ENCODE results near the gene USP31.

Gene USP31

DNA sequence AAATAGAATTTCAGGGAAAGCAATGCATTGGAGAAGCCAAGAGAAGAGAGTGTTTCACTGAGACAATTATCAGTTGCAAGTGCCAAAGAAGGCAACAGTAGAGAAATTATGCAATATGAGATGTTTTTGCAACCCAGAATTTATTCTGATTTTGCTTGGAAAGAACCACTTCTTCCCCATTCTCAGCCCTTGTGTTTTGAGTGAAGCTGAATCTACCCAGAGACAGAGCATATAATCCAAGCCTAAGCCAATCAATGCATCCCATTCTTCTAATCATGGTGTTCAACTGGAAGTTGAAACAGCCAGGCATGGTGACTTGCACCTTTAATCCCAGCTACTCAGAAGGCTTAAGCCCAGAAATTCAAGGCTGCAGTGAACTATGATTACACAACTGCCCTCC is 26.4 kb upstream of the USP31 start:
- no peak overlapping the region for H3K4me3 Mint-ChIP-seq
- peaks cover 59 to 88% of the 10 kb centered on the region in 2 donors for H3K27me3 Mint-ChIP-seq
- no peak for ATAC-seq (replicated peaks)
- peaks cover 2% of the 10 kb centered on the region for H3K36me3 Mint-ChIP-seq (ENCODE audit: insufficient read depth)
- DNase-seq = no peak
- H3K9me3 Mint-ChIP-seq = peaks cover 0 to 3% of the 10 kb centered on the region in 2 donors
- H3K27ac Mint-ChIP-seq = no peak overlapping the region
- H3K4me1 Mint-ChIP-seq (ENCODE audit: low read depth in 2 of 2) = no peaks in the 10 kb centered on the region

DNA sequence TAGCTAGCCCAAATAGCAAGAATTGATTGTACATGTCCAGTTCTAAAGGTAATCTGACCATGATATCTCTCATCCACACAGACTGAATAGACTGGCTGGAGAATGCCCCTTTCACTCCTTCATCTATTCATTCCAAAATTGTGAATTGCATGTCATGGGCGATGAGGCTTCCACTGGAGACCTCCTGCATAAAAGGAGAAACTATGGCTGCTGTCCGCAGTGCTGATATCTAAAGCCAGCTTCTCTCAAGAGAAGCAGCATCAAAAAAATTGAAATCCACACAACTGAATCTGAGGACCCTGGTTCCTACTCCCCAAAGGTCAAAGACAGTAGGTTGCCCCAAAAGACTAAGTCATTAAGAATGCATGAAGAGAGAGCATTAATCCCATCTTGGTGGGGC is 25.4 kb upstream of the USP31 start:
- H3K27me3 Mint-ChIP-seq = peaks cover 63 to 91% of the 10 kb centered on the region in 2 donors
- DNase-seq = no peak
- peaks cover 2% of the 10 kb centered on the region for H3K36me3 Mint-ChIP-seq (ENCODE audit: insufficient read depth)
- peaks cover 0 to 3% of the 10 kb centered on the region in 2 donors for H3K9me3 Mint-ChIP-seq
- H3K4me1 Mint-ChIP-seq (ENCODE audit: low read depth in 2 of 2) = no peaks in the 10 kb centered on the region
- H3K4me3 Mint-ChIP-seq = no peak overlapping the region
- no peak for ATAC-seq (replicated peaks)
- no peak overlapping the region for H3K27ac Mint-ChIP-seq

DNA sequence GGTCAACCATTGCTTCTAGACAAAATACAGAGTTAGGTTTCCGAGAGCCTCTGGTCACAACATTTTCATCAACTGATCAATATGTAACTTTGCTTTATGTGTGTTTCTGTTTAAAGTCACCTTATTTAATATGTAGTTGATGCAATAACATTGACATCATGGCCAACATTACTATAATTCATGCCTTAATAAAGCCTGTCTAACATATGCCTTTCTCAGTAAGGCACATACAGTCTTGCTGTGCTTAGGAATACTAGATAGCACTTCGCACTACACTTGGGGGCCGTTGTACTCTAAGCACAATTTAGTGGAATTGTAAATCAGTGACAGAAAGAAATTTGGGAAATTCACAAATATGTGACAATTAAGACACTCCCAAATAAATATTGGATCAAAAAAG is 23.7 kb upstream of the USP31 start:
- DNase-seq (no peak), ATAC-seq (replicated peaks) (no peak)
- H3K27me3 Mint-ChIP-seq = peaks cover 63 to 89% of the 10 kb centered on the region in 2 donors
- no peaks in the 10 kb centered on the region for H3K4me1 Mint-ChIP-seq (ENCODE audit: low read depth in 2 of 2)
- H3K27ac Mint-ChIP-seq = no peak overlapping the region
- peaks cover 0 to 3% of the 10 kb centered on the region in 2 donors for H3K9me3 Mint-ChIP-seq
- H3K36me3 Mint-ChIP-seq (ENCODE audit: insufficient read depth) = peaks cover 2% of the 10 kb centered on the region
- no peak overlapping the region for H3K4me3 Mint-ChIP-seq

DNA sequence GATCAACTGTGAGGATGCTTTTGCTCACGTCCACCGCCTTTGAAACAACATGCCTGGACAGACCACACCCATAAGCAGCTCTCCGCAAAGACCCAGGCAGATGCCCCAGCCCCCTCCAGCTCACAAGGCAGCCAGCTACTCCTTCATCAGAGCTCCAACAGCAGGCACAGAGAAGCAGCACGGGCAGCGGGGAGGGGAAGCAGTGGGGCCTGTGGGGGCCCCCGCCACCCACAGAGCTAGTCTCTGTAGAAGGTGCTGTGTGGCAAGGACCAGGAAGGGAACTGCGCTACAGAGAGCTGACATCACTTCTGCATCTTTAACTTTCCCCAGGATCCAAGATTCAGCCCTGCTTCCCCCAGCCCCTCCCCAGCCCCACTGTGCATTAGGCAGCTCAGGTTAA is 23.3 kb upstream of the USP31 start:
- Mint-ChIP-seq H3K4me3 (no peak overlapping the region), H3K9me3 (peaks cover 0 to 3% of the 10 kb centered on the region in 2 donors), H3K27ac (no peak overlapping the region), H3K4me1 (ENCODE audit: low read depth in 2 of 2) (no peaks in the 10 kb centered on the region), H3K36me3 (ENCODE audit: insufficient read depth) (peaks cover 2% of the 10 kb centered on the region), H3K27me3 (peaks cover 60 to 85% of the 10 kb centered on the region in 2 donors)
- DNase-seq (no peak), ATAC-seq (replicated peaks) (no peak)

DNA sequence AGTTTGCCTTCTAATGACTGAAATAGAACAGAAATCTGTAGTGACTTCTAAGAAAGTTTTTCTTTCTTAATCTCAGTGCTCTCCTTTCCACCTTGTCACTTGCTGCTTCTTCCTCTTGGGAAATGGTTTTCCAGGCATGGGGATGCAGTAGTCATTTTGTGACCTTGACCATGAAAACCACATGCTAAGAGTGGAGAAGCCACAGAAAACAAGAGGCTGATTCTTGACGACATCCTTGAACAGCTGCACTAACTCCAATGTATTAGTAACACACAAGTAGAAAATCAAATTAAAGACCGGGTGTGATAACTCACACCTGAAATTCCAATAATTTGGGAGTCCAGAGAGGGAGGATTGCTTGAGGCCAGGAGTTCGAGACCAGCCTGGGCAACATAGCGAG is 15.5 kb upstream of the USP31 start:
- ATAC-seq (replicated peaks) (no peak), DNase-seq (no peak)
- Mint-ChIP-seq H3K9me3 (no peaks in the 10 kb centered on the region), H3K27ac (no peak overlapping the region), H3K4me1 (ENCODE audit: low read depth in 2 of 2) (no peaks in the 10 kb centered on the region), H3K4me3 (no peak overlapping the region), H3K27me3 (peaks cover 56 to 86% of the 10 kb centered on the region in 2 donors), H3K36me3 (ENCODE audit: insufficient read depth) (no peaks in the 10 kb centered on the region)

DNA sequence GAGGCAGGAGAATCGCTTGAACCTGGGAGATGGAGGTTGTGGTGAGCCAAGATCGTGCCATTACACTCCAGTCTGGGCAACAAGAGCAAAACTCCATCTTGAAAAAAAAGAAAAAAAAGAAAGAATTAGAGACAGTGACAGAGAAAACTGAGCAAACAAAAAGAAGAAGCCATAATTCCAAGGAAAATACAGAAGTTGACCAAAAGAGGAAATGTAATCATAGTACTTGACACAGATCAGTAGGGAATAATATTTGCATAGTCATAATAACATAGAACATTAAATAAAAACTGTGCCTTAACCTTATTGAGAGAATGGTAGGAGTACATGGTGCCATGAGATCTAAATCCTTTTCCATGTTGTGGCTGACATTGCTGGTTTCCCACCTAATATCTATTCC is 14.7 kb upstream of the USP31 start:
- DNase-seq = no peak
- Mint-ChIP-seq H3K27ac (no peak overlapping the region), H3K9me3 (no peaks in the 10 kb centered on the region), H3K27me3 (peaks cover 57 to 86% of the 10 kb centered on the region in 2 donors), H3K4me1 (ENCODE audit: low read depth in 2 of 2) (no peaks in the 10 kb centered on the region), H3K36me3 (ENCODE audit: insufficient read depth) (no peaks in the 10 kb centered on the region), H3K4me3 (no peak overlapping the region)
- ATAC-seq (replicated peaks) = no peak

DNA sequence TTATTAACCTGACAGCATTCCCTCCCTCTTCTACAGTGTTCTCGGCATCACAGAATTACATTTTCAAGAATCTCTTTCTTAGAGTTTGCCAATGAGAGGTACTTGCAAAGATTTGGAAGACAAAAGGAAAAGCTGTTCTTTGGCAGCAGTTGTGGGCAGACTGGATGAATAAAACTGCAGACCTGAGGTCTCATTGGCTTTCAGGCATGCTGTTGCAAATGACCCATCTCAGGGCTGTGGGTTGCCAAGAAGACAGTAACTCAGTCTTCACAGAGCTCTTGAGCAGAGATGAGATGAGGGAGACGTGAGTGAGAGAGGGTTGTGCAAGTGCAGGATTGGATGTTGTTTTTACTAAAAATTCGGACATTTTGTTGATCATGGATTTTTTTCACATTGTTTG is 11.3 kb upstream of the USP31 start:
- H3K4me3 Mint-ChIP-seq = no peak overlapping the region
- no peaks in the 10 kb centered on the region for H3K9me3 Mint-ChIP-seq
- H3K36me3 Mint-ChIP-seq (ENCODE audit: insufficient read depth) = no peaks in the 10 kb centered on the region
- no peak overlapping the region for H3K27ac Mint-ChIP-seq
- DNase-seq (no peak), ATAC-seq (replicated peaks) (no peak)
- H3K27me3 Mint-ChIP-seq = peaks cover 51 to 83% of the 10 kb centered on the region in 2 donors
- peaks cover 0 to 4% of the 10 kb centered on the region in 2 donors for H3K4me1 Mint-ChIP-seq (ENCODE audit: low read depth in 2 of 2)

DNA sequence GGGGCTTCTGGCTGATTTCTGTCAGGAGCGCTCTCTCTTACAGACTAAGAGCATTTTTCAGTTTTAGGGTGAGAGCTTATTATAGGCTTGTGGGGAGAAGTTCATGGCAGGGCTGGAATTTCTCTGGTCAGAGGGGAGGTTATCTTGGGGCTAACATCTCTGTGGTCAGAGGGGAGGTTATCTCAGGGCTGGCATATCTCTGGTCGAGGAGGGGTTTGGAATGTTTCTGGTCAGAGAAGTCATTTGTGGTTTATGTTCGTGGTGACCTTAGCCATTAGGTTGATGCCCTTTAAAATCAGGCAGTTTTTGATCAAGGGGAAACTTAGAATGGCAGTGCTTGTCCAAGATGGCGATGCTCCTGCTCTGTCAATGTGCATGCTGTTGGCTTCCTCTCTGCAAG is 10.8 kb upstream of the USP31 start:
- DNase-seq (no peak), ATAC-seq (replicated peaks) (no peak)
- Mint-ChIP-seq H3K27ac (no peak overlapping the region), H3K36me3 (ENCODE audit: insufficient read depth) (no peaks in the 10 kb centered on the region), H3K4me3 (no peak overlapping the region), H3K9me3 (no peaks in the 10 kb centered on the region), H3K4me1 (ENCODE audit: low read depth in 2 of 2) (peaks cover 0 to 4% of the 10 kb centered on the region in 2 donors), H3K27me3 (peaks cover 53 to 83% of the 10 kb centered on the region in 2 donors)

DNA sequence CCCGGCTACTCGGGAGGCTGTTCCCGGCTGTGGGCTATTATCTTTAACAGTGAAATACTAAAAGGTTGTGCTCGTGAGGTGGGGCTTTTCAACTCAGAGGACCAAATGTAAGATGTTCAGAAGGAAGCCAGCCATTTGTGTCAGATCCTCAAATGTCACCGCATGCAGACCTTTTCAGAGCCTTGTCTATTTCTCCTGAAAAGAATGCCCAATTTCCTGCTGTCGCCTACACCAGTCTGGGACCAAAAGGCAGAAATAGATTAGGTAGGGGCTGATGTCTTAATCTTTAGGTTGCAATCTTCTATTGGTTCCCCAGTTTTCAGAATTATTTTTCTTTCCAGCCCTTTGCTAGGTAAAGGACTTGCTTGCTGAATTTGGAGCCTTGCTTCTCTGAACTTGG is 8.9 kb upstream of the USP31 start:
- no peaks in the 10 kb centered on the region for H3K9me3 Mint-ChIP-seq
- H3K36me3 Mint-ChIP-seq (ENCODE audit: insufficient read depth) = no peaks in the 10 kb centered on the region
- ATAC-seq (replicated peaks) (no peak), DNase-seq (no peak)
- peaks cover 48 to 76% of the 10 kb centered on the region in 2 donors for H3K27me3 Mint-ChIP-seq
- no peak overlapping the region for H3K27ac Mint-ChIP-seq
- peaks cover 0 to 4% of the 10 kb centered on the region in 2 donors for H3K4me1 Mint-ChIP-seq (ENCODE audit: low read depth in 2 of 2)
- no peak overlapping the region for H3K4me3 Mint-ChIP-seq

DNA sequence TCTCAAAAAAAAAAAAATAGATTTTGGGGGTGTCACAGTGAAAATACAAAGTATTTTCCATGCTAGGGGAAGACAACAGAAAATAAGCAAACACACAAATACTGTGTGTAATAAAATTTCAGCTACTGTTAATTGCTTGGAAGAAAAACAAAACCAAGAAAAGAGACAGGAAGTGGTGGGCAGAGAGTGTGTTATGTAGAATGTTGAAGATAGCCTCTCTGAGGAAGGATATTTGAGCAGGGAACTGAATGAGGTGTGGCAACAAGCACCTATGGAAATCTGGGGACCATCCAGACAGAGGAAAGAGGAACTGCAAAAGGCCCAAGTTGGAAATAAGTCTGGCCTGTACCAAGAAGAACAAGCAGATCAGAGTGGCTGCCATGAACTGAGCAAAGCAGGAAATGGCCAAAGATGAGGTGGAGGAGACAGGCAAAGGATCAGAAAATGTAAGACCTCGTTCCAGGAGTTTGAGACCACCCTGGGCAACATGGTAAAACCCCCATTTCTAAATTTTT is 7.8 kb upstream of the USP31 start:
- ATAC-seq (replicated peaks) (no peak), DNase-seq (no peak)
- Mint-ChIP-seq H3K27me3 (peaks cover 44 to 71% of the 10 kb centered on the region in 2 donors), H3K4me1 (ENCODE audit: low read depth in 2 of 2) (peaks cover 0 to 4% of the 10 kb centered on the region in 2 donors), H3K36me3 (ENCODE audit: insufficient read depth) (no peaks in the 10 kb centered on the region), H3K4me3 (no peak overlapping the region), H3K27ac (no peak overlapping the region), H3K9me3 (no peaks in the 10 kb centered on the region)

DNA sequence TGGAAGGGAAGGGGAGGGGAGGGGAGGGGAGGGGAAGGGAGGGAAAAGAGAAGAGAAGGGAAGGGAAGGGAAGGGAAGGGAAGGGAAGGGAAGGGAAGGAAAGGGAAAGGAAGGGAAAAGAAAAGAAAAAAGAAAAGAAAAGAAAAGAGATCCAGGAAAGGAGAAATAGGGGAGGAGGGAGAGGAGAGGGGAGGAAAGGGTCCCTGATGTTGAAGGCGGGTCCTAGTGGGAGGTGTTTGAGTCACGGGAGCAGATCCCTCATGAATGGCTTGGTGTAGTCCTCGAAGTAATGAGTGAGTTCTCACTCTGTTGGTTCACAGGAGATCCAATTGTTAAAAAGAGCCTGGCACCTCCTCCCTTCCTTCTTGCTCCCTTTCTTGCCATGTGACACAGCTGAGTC is 6.9 kb upstream of the USP31 start:
- Mint-ChIP-seq H3K27me3 (peaks cover 39 to 63% of the 10 kb centered on the region in 2 donors), H3K4me1 (ENCODE audit: low read depth in 2 of 2) (peaks cover 0 to 4% of the 10 kb centered on the region in 2 donors), H3K27ac (no peak overlapping the region), H3K9me3 (no peaks in the 10 kb centered on the region), H3K4me3 (no peak overlapping the region), H3K36me3 (ENCODE audit: insufficient read depth) (no peaks in the 10 kb centered on the region)
- ATAC-seq (replicated peaks) (no peak), DNase-seq (no peak)

DNA sequence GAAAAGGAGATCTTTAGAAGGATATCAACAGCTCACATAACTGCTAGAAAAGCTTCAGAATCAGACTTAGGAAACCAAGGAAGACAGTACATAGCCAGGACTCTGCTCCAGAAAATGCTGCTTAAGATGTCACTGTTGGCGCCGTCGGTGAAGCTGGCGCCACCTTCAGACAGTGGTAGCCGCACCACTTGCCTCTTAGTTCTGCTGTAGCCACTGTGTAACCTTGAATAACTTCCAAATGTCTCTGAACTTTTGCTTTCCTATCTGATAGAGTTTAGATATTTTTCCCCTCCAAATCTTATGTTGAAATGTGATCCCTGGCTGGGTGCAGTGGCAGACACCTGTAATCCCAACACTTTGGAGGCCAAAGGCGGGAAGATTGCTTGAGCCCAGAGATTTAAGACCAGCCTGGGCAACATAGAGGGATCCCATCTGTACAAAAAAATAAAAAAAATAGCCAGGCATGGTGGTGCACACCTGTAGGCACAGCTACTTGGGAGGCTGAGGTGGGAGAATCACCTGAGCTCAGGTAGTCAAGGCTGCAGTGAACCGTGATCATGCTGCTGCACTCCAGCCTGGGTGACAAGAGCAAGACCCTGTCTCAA is 6.3 kb upstream of the USP31 start:
- peak; percentile 33 for ATAC-seq (replicated peaks)
- Mint-ChIP-seq H3K36me3 (ENCODE audit: insufficient read depth) (no peaks in the 10 kb centered on the region), H3K9me3 (no peaks in the 10 kb centered on the region), H3K4me3 (no peak overlapping the region), H3K4me1 (ENCODE audit: low read depth in 2 of 2) (peaks cover 0 to 4% of the 10 kb centered on the region in 2 donors), H3K27me3 (peaks cover 36 to 59% of the 10 kb centered on the region in 2 donors), H3K27ac (no peak overlapping the region)
- no peak for DNase-seq

DNA sequence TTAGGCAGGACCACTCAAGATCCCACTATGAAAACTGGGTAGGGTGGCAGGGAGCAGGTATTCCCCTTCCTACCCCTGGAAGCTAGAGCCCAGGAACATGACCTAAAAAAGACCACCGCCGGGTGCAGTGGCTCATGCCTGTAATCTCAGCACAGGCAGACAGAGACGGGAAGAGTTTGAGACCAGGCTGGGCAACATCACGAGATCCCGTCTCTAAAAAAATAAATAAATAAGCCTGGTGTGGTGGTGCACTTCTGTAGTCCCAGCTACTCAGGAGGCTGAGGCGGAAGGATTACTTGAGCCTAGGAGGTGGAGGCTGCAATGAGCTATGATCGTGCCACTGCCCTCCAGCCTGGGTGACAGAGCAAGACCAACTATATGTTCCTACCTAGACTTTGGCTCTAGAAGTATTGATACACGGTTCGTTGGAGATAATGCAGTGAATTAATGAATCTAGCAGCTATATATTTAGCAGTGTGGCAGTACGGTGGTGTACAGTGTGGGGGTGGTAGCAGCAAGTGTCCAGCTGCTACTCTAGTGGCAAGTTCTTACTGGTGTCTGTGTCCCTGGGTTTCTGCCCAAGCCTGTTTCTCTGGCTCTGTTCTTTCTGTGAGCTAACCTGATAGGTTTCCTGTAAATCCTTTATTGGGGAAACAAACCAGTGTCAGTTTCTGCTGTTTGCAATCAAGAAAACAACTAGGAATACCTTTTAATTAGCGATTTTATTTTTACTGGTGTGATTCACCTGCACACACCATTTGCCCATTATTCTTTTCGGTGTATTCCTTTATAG is 3.3 kb upstream of the USP31 start:
- no peak for ATAC-seq (replicated peaks)
- Mint-ChIP-seq H3K4me1 (ENCODE audit: low read depth in 2 of 2) (peaks cover 11 to 17% of the 10 kb centered on the region in 2 donors), H3K27ac (no peak overlapping the region), H3K9me3 (no peaks in the 10 kb centered on the region), H3K27me3 (peaks cover 20 to 36% of the 10 kb centered on the region in 2 donors), H3K36me3 (ENCODE audit: insufficient read depth) (peaks cover 3% of the 10 kb centered on the region), H3K4me3 (no peak overlapping the region)
- no peak for DNase-seq

DNA sequence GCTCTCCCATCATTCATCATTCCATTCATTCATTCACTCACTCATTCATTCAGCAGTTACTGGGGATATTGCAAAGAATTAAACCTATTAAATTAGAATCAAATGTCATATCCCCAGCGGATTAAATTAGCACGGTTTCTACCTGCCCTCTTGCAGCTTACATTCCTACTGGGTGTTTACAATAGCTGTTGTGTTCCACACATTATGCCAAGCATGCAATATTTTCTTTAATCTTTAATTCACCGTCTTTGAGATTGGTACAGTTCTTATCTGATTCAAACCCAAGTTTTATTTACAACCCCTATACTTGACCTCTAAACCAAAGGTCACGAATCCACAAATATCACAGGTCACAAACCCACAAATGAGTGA is 727 bp upstream of the USP31 start:
- Mint-ChIP-seq H3K4me1 (ENCODE audit: low read depth in 2 of 2) (peaks cover 18 to 22% of the 10 kb centered on the region in 2 donors), H3K36me3 (ENCODE audit: insufficient read depth) (peaks cover 3% of the 10 kb centered on the region), H3K27ac (peak overlapping the region; percentile 80 to 82), H3K9me3 (no peaks in the 10 kb centered on the region), H3K27me3 (peaks cover 16 to 18% of the 10 kb centered on the region in 2 donors), H3K4me3 (peak overlapping the region; percentile 89 to 92)
- DNase-seq (no peak), ATAC-seq (replicated peaks) (no peak)
